HG02870 (cell line): ENCODE data around the gene HS6ST3.

ENCODE experiments used
- ATAC-seq: cut with Tn5 transposase; IDR thresholded peaks from one replicate; pipeline ENCODE4 v1.9.1; 2021; ENCODE audit warnings: mild to moderate bottlenecking, moderate library complexity; ENCODE audit not compliant: unreplicated experiment

Gene HS6ST3

GRCh38 chr13:96421314-96421713 lies 331.4 kb downstream of the HS6ST3 start:
- no peak for ATAC-seq

GRCh38 chr13:96422002-96422401 lies 332.1 kb downstream of the HS6ST3 start:
- ATAC-seq = no peak

DNA sequence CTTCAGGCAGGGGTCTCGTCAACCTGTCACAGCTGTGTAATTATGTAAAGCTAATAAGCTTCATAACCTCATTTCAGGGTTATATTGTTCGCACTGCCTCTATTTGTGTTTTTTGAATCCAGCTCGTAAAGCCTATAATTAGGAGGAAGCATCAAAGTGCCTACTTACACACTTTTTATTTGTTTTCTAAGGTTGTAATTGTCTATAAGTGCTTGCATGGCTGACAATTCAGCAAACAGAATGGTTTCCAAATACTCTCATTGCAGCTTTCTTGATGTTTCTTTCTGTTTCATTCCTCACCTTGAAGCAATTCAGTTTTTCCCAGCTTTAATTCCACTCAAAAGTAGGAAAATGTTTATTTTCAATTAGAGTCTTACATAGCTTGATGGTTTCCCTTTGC lies 336.3 kb downstream of the HS6ST3 start:
- ATAC-seq = no peak

DNA sequence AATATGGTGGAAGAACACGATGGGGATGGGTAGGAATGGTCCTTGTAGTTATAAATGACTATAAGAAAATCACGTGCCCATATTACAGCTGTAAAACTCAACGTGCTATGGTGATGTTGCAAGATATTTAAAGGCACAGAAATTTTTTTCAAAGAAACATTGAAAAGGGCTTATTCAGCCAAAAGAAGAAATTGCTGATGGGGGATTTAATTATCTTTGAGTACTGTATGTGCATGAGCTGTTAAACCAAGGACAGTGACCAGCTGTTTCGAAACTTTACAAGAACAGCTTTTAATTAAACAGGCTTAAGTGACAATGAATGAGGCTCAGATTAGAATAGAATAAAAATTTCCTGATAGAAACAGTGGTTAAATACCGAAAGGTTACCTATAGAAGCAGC lies 339.0 kb downstream of the HS6ST3 start:
- ATAC-seq = no peak

- ATAC-seq = no peak
These were observed 341.2 kb downstream of the HS6ST3 start for GRCh38 chr13:96431044-96431581.

DNA sequence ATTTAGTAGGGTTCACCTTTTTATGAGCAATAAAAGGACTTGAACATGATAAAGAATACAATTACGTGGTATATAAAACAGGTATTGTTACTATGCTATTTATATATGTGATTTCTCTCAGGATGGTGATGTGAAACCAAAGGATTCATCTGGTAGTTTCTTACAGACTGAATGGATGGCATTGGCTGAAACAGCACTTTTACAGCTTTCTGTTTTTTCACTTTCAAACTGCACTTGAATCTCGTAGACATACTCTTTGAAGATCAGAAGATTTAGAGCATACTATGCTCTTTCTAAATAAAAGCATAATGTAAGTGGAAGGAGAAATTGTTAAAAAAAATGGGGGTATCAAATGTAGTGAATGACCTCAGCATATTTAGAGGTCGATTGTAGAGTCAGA lies 354.8 kb downstream of the HS6ST3 start:
- ATAC-seq = no peak

- no peak for ATAC-seq
These were observed 360.0 kb downstream of the HS6ST3 start for GRCh38 chr13:96449920-96450319.

DNA sequence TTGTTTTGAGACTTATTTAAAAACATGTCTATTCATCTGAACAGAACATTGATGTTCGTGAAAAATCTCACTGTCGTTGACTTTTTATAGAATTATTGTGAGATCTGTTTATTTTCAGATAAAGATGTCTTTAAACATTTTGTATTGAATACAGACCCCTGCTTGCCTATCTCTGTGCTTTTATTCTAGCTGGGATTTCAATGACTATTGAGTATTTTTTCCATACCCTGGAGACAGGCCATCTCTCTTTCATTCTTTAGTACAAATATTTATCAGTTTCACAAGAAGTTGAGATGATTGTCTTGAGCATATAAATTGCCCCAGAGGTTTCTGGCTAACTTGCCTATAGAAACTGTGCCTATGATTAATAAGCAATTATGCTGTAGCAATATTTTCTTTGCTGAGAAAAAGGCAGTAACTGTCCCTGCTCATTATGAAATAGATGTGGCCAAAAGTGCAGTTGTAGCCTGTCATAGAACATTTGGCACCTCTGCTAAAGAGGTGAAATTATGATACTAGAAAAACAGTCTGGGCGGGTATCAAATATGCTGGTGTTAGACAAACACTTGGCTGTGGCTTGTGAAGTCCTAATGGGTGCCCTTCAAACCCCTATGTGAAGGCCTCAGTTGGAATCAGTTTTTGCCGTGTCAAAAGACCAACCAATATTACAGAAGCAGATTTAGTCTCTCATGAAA lies 360.6 kb downstream of the HS6ST3 start:
- ATAC-seq = no peak

DNA sequence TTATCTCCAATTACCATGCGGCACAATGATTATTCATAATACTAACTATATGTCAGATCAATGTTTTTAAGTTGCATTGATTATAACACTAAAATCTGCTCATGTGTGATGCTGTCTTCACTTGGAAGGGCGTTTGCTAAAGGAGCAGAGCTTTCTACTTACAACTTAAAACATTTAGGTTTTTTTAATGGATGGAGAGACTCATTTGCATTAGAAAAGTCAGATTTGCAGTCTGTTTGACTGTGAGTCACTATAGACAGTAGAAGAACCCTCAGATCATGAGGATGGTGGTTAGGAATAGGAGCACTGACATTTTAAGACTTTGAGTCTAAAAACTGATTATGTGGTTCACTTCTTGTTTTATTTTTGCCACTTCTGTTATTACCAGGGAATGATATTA lies 364.6 kb downstream of the HS6ST3 start:
- ATAC-seq = no peak

DNA sequence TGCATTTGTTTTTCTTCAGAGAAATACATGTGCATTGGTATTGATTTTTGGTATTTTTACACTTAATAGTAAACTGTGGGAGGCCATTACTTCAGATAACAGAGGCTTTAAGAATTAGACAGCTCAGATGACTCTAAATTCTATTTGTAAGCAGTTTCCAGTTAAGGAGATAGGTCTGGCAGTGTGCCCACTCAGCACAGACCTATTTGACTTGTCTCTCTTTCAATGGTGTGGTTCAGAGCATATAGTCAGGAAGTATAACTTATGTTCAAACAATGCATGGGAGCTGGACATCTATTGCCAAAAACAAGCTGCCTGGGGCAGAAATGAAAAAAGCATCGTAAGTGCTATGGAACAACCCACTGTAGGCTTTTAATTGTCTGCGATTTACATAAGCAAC lies 370.7 kb downstream of the HS6ST3 start:
- ATAC-seq = no peak

DNA sequence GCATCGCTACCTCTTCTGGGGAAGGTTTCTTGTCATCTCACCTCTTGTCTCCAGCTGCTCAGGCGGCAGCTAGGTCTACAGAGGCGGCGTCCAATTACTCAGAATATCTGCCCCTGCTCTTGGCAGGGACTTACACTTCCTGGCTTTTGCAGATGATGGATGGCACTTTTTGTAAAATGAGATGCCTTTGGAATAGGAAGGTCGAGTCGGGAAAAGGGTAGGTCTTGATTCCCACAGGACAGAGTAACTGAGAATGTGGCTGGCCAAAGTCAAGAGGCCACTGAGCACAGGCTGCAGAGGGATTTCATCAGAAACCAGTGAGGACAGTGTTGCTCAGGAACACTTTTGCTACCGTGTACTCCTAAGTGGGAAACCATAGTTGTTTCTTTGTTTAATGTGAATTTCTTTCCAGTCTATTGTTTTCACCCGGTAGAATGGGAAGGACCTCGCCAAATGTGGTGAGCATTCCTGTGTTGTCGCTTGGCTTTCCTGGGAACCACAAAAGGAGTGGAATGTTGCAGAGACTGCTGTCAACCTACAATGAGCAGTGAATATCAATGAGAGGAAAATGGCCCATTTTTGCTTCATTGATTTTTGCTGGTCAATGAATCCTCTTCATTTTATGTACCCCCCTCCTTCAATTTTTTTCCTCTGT lies 383.7 kb downstream of the HS6ST3 start:
- no peak for ATAC-seq

- no peak for ATAC-seq
These were observed 384.3 kb downstream of the HS6ST3 start for GRCh38 chr13:96474181-96474557.

DNA sequence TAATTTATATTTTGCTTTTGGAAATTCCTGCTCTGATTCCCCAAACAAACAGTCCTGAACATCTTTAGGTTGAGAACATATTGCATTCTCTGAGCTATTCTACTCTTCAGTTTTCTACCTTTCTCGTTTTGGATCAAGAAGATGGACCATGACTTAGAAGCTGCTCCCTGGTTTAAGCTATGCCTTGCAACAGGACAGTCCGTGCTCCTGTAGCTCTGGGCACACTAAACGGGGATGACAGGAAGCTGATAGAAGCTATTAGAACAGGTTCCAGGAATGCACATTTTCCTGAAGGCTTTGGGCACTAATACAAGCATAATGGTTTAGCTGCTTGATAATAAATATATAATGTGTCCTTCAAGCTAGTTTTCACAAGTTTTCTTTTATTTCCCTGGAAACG lies 385.2 kb downstream of the HS6ST3 start:
- ATAC-seq = no peak

GRCh38 chr13:96481482-96481881 lies 391.6 kb downstream of the HS6ST3 start:
- no peak for ATAC-seq

DNA sequence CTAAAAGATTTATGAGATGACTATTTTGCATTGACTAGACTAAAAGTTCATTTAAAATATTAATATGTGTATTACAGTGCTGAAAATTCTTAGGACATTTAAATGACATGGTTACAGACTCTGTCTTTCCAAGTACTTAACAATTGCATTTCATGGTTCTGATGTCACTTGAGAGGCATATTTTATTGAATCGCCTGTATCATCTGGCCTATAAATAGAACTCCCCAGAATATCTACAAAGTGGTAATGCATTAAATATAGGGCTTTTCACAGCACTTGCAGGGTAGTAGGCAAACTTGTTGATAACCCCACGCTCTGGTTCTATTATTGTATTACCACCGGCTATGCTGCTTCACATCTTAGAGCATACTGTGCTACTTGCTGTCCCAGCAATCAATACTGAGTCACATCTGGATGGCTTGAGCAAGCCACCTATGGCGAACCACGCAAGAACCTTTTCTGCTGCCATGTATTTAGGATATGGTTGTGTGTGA lies 400.6 kb downstream of the HS6ST3 start:
- no peak for ATAC-seq

- no peak for ATAC-seq
These were observed 401.2 kb downstream of the HS6ST3 start for GRCh38 chr13:96491103-96491502.

DNA sequence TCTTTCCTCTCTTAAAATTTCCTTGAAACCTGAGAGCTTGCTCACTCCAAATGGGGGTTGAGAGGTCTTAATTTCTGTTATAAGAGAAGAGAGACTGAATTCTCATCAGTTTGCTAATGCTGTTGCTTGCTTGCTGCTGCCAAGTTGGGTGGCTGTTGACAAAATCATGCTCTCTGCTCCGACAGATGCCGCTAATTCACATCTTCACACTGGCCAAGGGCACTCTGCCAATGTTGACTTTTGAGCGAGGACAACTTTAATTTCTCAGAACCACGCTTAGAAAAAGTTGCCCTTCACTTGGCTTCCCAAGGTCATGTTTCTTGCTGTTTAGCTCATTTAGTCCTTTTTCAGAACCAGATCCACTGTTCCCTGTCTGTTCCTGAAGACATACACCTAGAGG lies 402.9 kb downstream of the HS6ST3 start:
- no peak for ATAC-seq

GRCh38 chr13:96499656-96500055 lies 409.7 kb downstream of the HS6ST3 start:
- ATAC-seq = no peak

GRCh38 chr13:96500953-96501352 lies 411.0 kb downstream of the HS6ST3 start:
- ATAC-seq = no peak

GRCh38 chr13:96503481-96503880 lies 413.6 kb downstream of the HS6ST3 start:
- ATAC-seq = no peak

DNA sequence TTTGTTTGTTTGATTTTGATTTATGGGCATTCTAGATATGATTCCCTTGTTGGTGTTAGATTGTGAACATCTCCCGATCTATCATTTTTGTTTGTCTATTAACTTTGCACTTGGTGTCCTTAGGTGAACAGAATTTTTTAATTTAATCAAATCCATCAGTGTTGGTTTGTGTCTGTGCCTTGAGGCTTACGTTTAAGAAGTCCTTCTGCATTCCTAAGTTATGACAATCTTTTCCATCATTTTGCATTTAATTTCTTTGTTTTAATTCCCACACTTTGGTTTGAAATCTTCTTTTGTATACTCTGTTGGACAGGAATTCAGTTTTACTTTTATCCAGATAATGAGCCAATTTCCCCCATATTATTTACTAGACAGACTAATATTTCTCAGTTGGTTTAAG lies 421.7 kb downstream of the HS6ST3 start:
- no peak for ATAC-seq

GRCh38 chr13:96519380-96519779 lies 429.5 kb downstream of the HS6ST3 start:
- no peak for ATAC-seq
